GM21528 (cell line): ENCODE results near the gene ACAT2.
"Not testable (repeated sequence)": the region's sequence is repeated elsewhere in the genome, so short reads cannot be mapped to it uniquely, and the experiment has no call there.

Source experiments
- ATAC-seq: cut with Tn5 transposase; IDR thresholded peaks from one replicate; pipeline ENCODE4 v1.9.1; 2021; ENCODE audit warnings: mild to moderate bottlenecking, moderate library complexity; ENCODE audit not compliant: unreplicated experiment, low FRiP score

The ACAT2 gene

GRCh38 chr6:159806021-159806458, 44.2 kb downstream of the ACAT2 start:
- no peak for ATAC-seq

GRCh38 chr6:159807150-159807858, 45.5 kb downstream of the ACAT2 start:
- no peak for ATAC-seq

- ATAC-seq, result no peak
These were observed 46.8 kb downstream of the ACAT2 start for GRCh38 chr6:159808647-159809046.

- no peak for ATAC-seq
These were observed 47.3 kb downstream of the ACAT2 start for GRCh38 chr6:159809149-159809548.

- no peak for ATAC-seq
These were observed 51.9 kb downstream of the ACAT2 start for GRCh38 chr6:159813781-159814180.

- ATAC-seq, result no peak
These were observed 53.6 kb downstream of the ACAT2 start for GRCh38 chr6:159815410-159815809.

- not testable (repeated sequence) for ATAC-seq
These were observed 54.9 kb downstream of the ACAT2 start for GRCh38 chr6:159816775-159817174.

GRCh38 chr6:159817951-159818739, 56.3 kb downstream of the ACAT2 start:
- no peak for ATAC-seq

GRCh38 chr6:159819098-159819497, 57.3 kb downstream of the ACAT2 start:
- no peak for ATAC-seq

GRCh38 chr6:159819932-159820640, 58.2 kb downstream of the ACAT2 start:
- ATAC-seq, result peak; percentile 79

- ATAC-seq, result no peak
These were observed 59.3 kb downstream of the ACAT2 start for GRCh38 chr6:159821122-159821521.

- no peak for ATAC-seq
These were observed 59.9 kb downstream of the ACAT2 start for GRCh38 chr6:159821726-159822125.

GRCh38 chr6:159823953-159824352, 62.1 kb downstream of the ACAT2 start:
- no peak for ATAC-seq

- ATAC-seq, result not testable (repeated sequence)
These were observed 62.8 kb downstream of the ACAT2 start for GRCh38 chr6:159824690-159825089.

GRCh38 chr6:159826004-159826403, 64.2 kb downstream of the ACAT2 start:
- ATAC-seq, result no peak

- no peak for ATAC-seq
These were observed 65.3 kb downstream of the ACAT2 start for GRCh38 chr6:159826968-159827647.

- no peak for ATAC-seq
These were observed 66.2 kb downstream of the ACAT2 start for GRCh38 chr6:159828074-159828473.
